HepG2 (cell line): ENCODE data around the gene ERMARD. TPM values are rescaled to one million over a fixed set of nuclear protein-coding genes. Genes with fewer than 3 reads are reported as not detected.

ENCODE experiments used
- ARNT2 ChIP-seq: sonication (generic); formaldehyde crosslinking; IDR thresholded peaks from 2 replicates; pipeline ENCODE4 v1.8.0; 2022; ENCODE audit warnings: mild to moderate bottlenecking, low read depth, missing genetic modification reagents, moderate library complexity
- CENPX ChIP-seq: sonication (generic); formaldehyde crosslinking; IDR thresholded peaks from 2 replicates; pipeline ENCODE4 v1.9.0; 2021; ENCODE audit warnings: mild to moderate bottlenecking, missing genetic modification reagents, moderate library complexity
- MATR3 ChIP-seq: sonication (generic); formaldehyde crosslinking; IDR thresholded peaks from 2 replicates; pipeline ENCODE4 v1.4.0; 2020; ENCODE audit warnings: missing genetic modification reagents
- MAZ ChIP-seq, 2 experiments: sonication (generic) in 1 of 2; formaldehyde crosslinking in 1 of 2; IDR thresholded peaks; 2 replicates each; pipeline versions ENCODE4 v1.5.0 to v1.6.1; 2012 to 2020; ENCODE audit warnings: low read depth in 2 of 2, mild to moderate bottlenecking in 2 of 2, borderline replicate concordance in 1 of 2, improper control_type of control experiment in 1 of 2, low read length in 1 of 2, missing genetic modification reagents in 1 of 2, moderate library complexity in 1 of 2
- MIXL1 ChIP-seq: IDR thresholded peaks from 2 replicates; pipeline ENCODE4 v1.6.1; 2016
- SKIL ChIP-seq: sonication (generic); formaldehyde crosslinking; IDR thresholded peaks from 2 replicates; pipeline ENCODE4 v1.8.0; 2022; ENCODE audit warnings: missing genetic modification reagents, mild to moderate bottlenecking, moderate library complexity, borderline replicate concordance
- SP1 ChIP-seq, 2 experiments: fragments of 450-650 bp in 1 of 2; sonication (generic) in 1 of 2; formaldehyde crosslinking in 1 of 2; IDR thresholded peaks; 2 replicates each; pipeline versions ENCODE4 v1.4.0 to v1.6.1; 2016 to 2020; ENCODE audit warnings: missing genetic modification reagents in 1 of 2
- SP4 ChIP-seq: sonication (generic); formaldehyde crosslinking; IDR thresholded peaks from 2 replicates; pipeline ENCODE4 v1.8.1; 2023; ENCODE audit warnings: mild to moderate bottlenecking, missing genetic modification reagents
- STAT5B ChIP-seq: sonication (generic); formaldehyde crosslinking; IDR thresholded peaks from 2 replicates; pipeline ENCODE4 v1.4.0; 2020; ENCODE audit warnings: missing genetic modification reagents
- TEF ChIP-seq: sonication (generic); formaldehyde crosslinking; IDR thresholded peaks from 2 replicates; pipeline ENCODE4 v1.5.0; 2020; ENCODE audit warnings: missing genetic modification reagents
- TRIM22 ChIP-seq: fragments of 450-650 bp; IDR thresholded peaks from 2 replicates; pipeline ENCODE4 v1.6.1; 2017
- TRIM24 ChIP-seq: sonication (generic); formaldehyde crosslinking; IDR thresholded peaks from 2 replicates; pipeline ENCODE4 v1.8.0; 2022; ENCODE audit warnings: mild to moderate bottlenecking, missing genetic modification reagents
- ZBTB14 ChIP-seq: sonication (generic); formaldehyde crosslinking; IDR thresholded peaks from 2 replicates; pipeline ENCODE4 v1.4.0; 2020; ENCODE audit warnings: missing genetic modification reagents
- ZBTB26 ChIP-seq: IDR thresholded peaks from 2 replicates; pipeline ENCODE4 v1.6.1; 2016; ENCODE audit warnings: missing compliant biosample characterization, missing genetic modification reagents, borderline replicate concordance
- ZNF382 ChIP-seq: sonication (generic); formaldehyde crosslinking; IDR thresholded peaks from 2 replicates; pipeline ENCODE4 v1.5.0; 2020; ENCODE audit warnings: missing genetic modification reagents, mild to moderate bottlenecking, borderline replicate concordance
- ZNF574 ChIP-seq: sonication (generic); formaldehyde crosslinking; IDR thresholded peaks from 2 replicates; pipeline ENCODE4 v1.4.0; 2020; ENCODE audit warnings: missing genetic modification reagents
- ZNF678 ChIP-seq: sonication (generic); formaldehyde crosslinking; IDR thresholded peaks from 2 replicates; pipeline ENCODE4 v1.4.0; 2020; ENCODE audit warnings: mild to moderate bottlenecking, missing genetic modification reagents
- ZNF691 ChIP-seq: sonication (generic); formaldehyde crosslinking; IDR thresholded peaks from 2 replicates; pipeline ENCODE4 v1.4.0; 2020; ENCODE audit warnings: missing genetic modification reagents, low read depth, mild to moderate bottlenecking, borderline replicate concordance
- polyA plus RNA-seq, 8 experiments: library from polyadenylated mRNA; depleted of rRNA in 3 of 8; stranded (reverse) in 7 of 8; unstranded in 1 of 8; fragments of >200 nt; fragmentation: Illumina TruSeq in 4 of 8; extraction: Trizol in 4 of 8; gene quantifications; 2 replicates each; pipeline versions ENCODE4 v1.2.1 to v1.2.3, GENCODE V29; 2011 to 2016; ENCODE audit warnings: low read depth in 4 of 8, missing spikeins in 1 of 8, mixed read lengths in 1 of 8; ENCODE audit not compliant: insufficient read depth in 1 of 8
- total RNA-seq, 5 experiments: library from RNA; depleted of rRNA; stranded (reverse); fragments of >200 nt; fragmentation: Illumina TruSeq; extraction: Trizol; gene quantifications; 2 replicates each; pipeline ENCODE4 v1.2.3, GENCODE V29; 2016; ENCODE audit warnings: low read depth in 1 of 5

The ERMARD gene
- total and polyA plus RNA-seq, 2 of the 13 experiments (the other 11 are each of a cell fraction or from before 2014, with no cell fraction given) = 8.8 to 10.7 TPM

GRCh38 chr6:169702840-169703246 lies 48.6 kb upstream of the ERMARD start (continued):
- TF ChIP-seq ARNT2 (CRISPR knock-in tag) = no peak
- no peak for TF ChIP-seq MATR3 (CRISPR knock-in tag)
- TF ChIP-seq STAT5B (CRISPR knock-in tag) = no peak
- no peak for TF ChIP-seq TEF (CRISPR knock-in tag)
- no peak for TF ChIP-seq CENPX (CRISPR knock-in tag)
- TF ChIP-seq ZBTB14 (CRISPR knock-in tag) = no peak
- no peak for TF ChIP-seq SP1 (IDR thresholded peaks at IDR 0.05)
- no peak for TF ChIP-seq SP1 (CRISPR knock-in tag; IDR thresholded peaks at IDR 0.05)
- TF ChIP-seq ZNF678 = no peak
- TF ChIP-seq MAZ (IDR thresholded peaks at IDR 0.05; ENCODE audit: borderline replicate concordance, low read depth, low read length) = no peak
- TF ChIP-seq MAZ (CRISPR knock-in tag; IDR thresholded peaks at IDR 0.05; ENCODE audit: low read depth) = no peak
- no peak for TF ChIP-seq TRIM22
- TF ChIP-seq TRIM24 = no peak
- no peak for TF ChIP-seq ZNF382 (CRISPR knock-in tag)
- TF ChIP-seq SKIL (CRISPR knock-in tag) = no peak
- no peak for TF ChIP-seq ZNF691
- no peak for TF ChIP-seq ZBTB26 (CRISPR knock-in tag)
- no peak; the same call in 1 of the 2 replicates for TF ChIP-seq ZNF574 (CRISPR knock-in tag)
- TF ChIP-seq MIXL1 (CRISPR knock-in tag) = no peak
- TF ChIP-seq SP4 (CRISPR knock-in tag) = no peak
